ENCODE measurements around the gene PRMT7. TPM values are rescaled to one million over a fixed set of nuclear protein-coding genes. Genes with fewer than 3 reads are reported as not detected.

The PRMT7 gene
- total and polyA plus RNA-seq, 2 donors from 2014 or later: 20.4 to 33.7 TPM

DNA sequence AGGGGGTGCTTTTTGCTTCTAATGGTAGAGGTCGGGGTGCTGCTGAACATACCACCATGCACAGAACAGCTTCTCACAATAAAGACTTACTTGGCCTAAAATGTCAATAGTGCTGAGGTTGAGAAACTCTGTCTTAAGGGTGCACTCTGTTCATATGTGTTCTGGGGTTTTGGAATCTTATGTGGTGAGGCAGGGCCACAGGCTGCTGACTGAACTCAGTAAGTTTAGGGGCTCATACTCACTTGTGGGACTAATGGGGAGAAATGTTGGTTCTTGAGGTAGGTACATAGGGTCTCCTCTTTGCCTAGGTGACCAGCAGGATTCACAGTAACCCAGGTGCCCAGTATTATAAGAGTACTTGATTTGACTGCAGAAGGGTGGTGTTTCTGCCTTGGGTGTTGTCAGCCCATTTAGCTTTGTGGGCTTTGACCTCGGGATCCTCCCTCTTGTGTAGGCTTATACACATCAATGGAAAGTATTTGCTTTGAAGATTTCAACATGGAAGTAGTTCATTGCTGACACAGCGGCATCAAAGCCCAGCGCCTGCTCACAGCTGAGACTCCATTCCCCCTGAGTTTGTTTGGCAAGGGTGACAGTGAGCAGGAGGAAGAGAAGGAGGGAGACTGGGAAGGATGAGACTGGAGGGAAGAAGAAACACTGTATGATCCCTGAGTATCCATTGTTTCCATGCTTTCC is 29.3 kb upstream of the PRMT7 start:
- intact Hi-C loops (cut with DNase I): no loop called here
- FAIRE-seq: no peak
- Histone ChIP-seq H3K36me3 (ENCODE audit: control insufficient read depth in 2 of 3, insufficient read depth in 3 of 3, low read length in 3 of 3) (no peaks in the 10 kb centered on the region), H3K27ac (ENCODE audit: low read depth in 2 of 2, low read length in 2 of 2) (peak overlapping the region; percentile 41 to 79), H3K9me3 (ENCODE audit: control insufficient read depth in 2 of 3, insufficient read depth in 1 of 3, low read length in 3 of 3) (no peaks in the 10 kb centered on the region), H3K4me1 (ENCODE audit: control insufficient read depth in 2 of 3, insufficient read depth in 2 of 3, low read depth in 1 of 3, low read length in 3 of 3) (peaks cover 0 to 10% (median 4%) of the 10 kb centered on the region in 3 donors), H3K27me3 (ENCODE audit: control insufficient read depth, insufficient read depth, low read length) (no peaks in the 10 kb centered on the region), H3K9ac (ENCODE audit: low read length in 3 of 3) (peak overlapping the region in 1 of 3 donors; percentile 44), H3K4me3 (ENCODE audit: low read length in 3 of 3) (no peak overlapping the region)
- TF ChIP-seq, protein P1, sequence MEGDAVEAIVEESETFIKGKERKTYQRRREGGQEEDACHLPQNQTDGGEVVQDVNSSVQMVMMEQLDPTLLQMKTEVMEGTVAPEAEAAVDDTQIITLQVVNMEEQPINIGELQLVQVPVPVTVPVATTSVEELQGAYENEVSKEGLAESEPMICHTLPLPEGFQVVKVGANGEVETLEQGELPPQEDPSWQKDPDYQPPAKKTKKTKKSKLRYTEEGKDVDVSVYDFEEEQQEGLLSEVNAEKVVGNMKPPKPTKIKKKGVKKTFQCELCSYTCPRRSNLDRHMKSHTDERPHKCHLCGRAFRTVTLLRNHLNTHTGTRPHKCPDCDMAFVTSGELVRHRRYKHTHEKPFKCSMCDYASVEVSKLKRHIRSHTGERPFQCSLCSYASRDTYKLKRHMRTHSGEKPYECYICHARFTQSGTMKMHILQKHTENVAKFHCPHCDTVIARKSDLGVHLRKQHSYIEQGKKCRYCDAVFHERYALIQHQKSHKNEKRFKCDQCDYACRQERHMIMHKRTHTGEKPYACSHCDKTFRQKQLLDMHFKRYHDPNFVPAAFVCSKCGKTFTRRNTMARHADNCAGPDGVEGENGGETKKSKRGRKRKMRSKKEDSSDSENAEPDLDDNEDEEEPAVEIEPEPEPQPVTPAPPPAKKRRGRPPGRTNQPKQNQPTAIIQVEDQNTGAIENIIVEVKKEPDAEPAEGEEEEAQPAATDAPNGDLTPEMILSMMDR (IDR thresholded peaks at IDR 0.05; ENCODE audit: borderline replicate concordance, extremely low read depth, insufficient read depth): no peak
- no peak for DNase-seq

DNA sequence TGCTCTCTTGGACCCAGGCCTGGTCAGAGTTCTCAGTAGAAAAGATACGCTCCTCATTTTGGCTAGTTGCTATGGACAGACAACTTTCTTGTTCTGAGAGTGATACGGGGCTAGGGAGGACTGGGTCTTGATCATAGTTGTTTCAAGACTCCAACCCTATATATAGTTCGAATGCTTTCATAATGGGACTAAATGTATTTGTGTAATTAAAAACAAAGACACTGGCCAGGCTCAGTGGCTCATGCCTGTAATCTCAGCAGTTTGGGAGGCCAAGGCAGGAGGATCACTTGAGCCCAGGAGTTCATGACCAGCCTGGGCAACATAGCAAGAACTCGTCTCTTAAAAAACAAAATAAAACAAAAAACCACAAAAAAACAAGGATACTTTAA is 28.8 kb upstream of the PRMT7 start:
- intact Hi-C loops (cut with DNase I): no loop called here
- no peak for FAIRE-seq

DNA sequence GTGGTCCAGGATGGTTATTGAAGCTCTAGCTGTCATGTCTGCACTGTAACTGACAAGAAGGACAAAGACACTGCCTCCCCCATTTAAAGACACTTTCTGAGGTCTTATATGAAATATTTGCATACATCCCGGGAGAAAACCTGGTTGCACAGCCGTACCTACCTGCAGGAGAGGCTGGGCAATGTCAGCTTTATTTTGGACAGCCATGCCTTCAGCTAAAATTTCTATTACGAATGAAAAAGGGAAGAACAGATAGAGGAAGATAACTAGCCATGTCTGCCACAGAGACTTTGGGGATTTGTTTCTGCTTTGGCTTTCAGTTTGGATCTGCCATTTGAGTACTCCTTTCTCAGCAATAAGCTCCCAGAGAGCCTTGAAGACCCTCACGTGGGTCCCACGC is 27.5 kb upstream of the PRMT7 start:
- H3K36me3 ChIP-seq (ENCODE audit: control insufficient read depth in 2 of 3, insufficient read depth in 3 of 3, low read length in 3 of 3): peaks cover 0 to 3% (median 3%) of the 10 kb centered on the region in 3 donors
- no peaks in the 10 kb centered on the region for H3K9me3 ChIP-seq (ENCODE audit: control insufficient read depth in 2 of 3, insufficient read depth in 1 of 3, low read length in 3 of 3)
- DNase-seq: no peak
- H3K27ac ChIP-seq (ENCODE audit: low read depth in 2 of 2, low read length in 2 of 2): peak overlapping the region in 1 of 2 donors; percentile 61
- no peak for FAIRE-seq
- no peak overlapping the region for H3K9ac ChIP-seq (ENCODE audit: low read length in 3 of 3)
- H3K4me1 ChIP-seq (ENCODE audit: control insufficient read depth in 2 of 3, insufficient read depth in 2 of 3, low read depth in 1 of 3, low read length in 3 of 3): peaks cover 0 to 21% (median 8%) of the 10 kb centered on the region in 3 donors
- no peaks in the 10 kb centered on the region for H3K27me3 ChIP-seq (ENCODE audit: control insufficient read depth, insufficient read depth, low read length)
- TF ChIP-seq, protein P1 (IDR thresholded peaks at IDR 0.05; ENCODE audit: borderline replicate concordance, extremely low read depth, insufficient read depth): no peak
- H3K4me3 ChIP-seq (ENCODE audit: low read length in 3 of 3): no peak overlapping the region
- intact Hi-C loops (cut with DNase I): no loop called here

More for the DNA sequence above, 28.8 kb upstream of the PRMT7 start:
- Histone ChIP-seq H3K27me3 (ENCODE audit: control insufficient read depth, insufficient read depth, low read length) (no peaks in the 10 kb centered on the region), H3K4me3 (ENCODE audit: low read length in 3 of 3) (no peak overlapping the region), H3K9me3 (ENCODE audit: control insufficient read depth in 2 of 3, insufficient read depth in 1 of 3, low read length in 3 of 3) (no peaks in the 10 kb centered on the region), H3K27ac (ENCODE audit: low read depth in 2 of 2, low read length in 2 of 2) (peak overlapping the region in 1 of 2 donors; percentile 20), H3K4me1 (ENCODE audit: control insufficient read depth in 2 of 3, insufficient read depth in 2 of 3, low read depth in 1 of 3, low read length in 3 of 3) (peaks cover 0 to 12% (median 4%) of the 10 kb centered on the region in 3 donors), H3K36me3 (ENCODE audit: control insufficient read depth in 2 of 3, insufficient read depth in 3 of 3, low read length in 3 of 3) (no peaks in the 10 kb centered on the region), H3K9ac (ENCODE audit: low read length in 3 of 3) (no peak overlapping the region)
- TF ChIP-seq, protein P1 (IDR thresholded peaks at IDR 0.05; ENCODE audit: borderline replicate concordance, extremely low read depth, insufficient read depth): no peak
- DNase-seq: no peak
